Activated T-helper 1 cell treated with Interleukin-2 at 50 U/mL for 16 hours (primary cell): Measurements from ENCODE around the gene DHRS9.
"Not testable (repeated sequence)": the region's sequence is repeated elsewhere in the genome, so short reads cannot be mapped to it uniquely, and the experiment has no call there.

ENCODE experiments used
- DNase-seq: peaks from one replicate; pipeline ENCODE4 v3.0.0-alpha.2; 2020; ENCODE audit warnings: low read depth

The DHRS9 gene

DNA sequence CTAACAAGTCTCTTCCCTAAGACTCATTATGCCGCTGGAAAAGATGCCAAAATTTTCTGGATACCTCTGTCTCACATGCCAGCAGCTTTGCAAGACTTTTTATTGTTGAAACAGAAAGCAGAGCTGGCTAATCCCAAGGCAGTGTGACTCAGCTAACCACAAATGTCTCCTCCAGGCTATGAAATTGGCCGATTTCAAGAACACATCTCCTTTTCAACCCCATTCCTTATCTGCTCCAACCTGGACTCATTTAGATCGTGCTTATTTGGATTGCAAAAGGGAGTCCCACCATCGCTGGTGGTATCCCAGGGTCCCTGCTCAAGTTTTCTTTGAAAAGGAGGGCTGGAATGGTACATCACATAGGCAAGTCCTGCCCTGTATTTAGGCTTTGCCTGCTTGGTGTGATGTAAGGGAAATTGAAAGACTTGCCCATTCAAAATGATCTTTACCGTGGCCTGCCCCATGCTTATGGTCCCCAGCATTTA is 26.3 kb downstream of the DHRS9 start:
- no peak for DNase-seq

DNA sequence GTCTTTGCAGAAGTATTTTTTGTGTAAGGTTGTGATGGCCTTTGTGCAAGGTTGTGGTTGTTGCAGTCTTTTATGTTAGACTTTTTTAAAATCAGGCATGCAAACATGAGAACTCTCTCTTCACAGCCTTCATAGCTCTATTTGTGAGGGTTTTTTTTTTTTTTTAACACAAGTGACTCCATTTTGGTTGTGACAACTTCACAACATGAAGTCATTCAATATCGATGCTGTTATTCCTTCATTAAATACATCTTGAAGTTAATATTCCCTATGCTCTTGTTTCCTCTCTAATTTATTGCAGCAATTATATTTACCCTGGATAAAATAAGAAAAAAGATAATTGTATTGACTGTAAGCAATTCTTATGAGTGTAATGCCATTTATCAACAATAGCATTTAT is 35.5 kb downstream of the DHRS9 start:
- no peak for DNase-seq

DNA sequence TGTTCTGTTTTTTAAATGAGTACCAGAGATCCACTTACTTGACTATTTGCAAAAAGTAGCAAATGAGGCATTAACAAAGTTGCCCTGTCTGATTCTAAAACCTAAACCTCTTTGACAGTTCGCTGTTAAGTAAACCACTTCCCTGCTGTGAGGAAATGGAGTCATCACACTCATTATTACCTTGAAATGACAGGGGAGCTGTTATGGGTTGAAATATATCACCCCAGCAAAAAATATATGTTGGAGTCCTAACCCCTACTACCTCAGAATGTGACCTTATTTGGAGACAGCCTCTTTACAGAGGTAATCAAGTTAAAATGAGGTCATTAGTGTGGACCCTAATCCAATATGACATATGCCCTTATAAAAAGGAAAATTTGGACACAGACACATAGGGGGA is 36.1 kb downstream of the DHRS9 start:
- DNase-seq, result no peak

DNA sequence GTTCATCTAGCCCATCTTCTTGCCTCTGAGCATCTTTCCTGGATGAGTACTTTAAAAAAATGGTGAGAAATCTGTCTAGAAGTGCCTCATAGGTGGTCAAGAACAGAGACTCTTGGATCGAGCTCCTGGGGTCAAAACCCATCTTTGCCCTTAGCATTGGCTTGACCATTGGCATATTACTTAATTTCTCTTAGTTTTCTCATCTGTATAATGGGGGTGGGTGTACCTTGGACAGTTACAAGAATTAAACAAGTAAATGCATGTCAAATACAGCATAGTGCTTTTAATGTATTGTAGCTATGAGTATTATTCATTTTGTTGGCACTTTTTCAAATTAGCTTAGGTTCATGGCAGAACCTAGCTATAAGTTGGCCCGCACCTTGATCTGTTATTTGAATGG is 36.8 kb downstream of the DHRS9 start:
- DNase-seq, result no peak

GRCh38 chr2:169106563-169107545 is 37.5 kb downstream of the DHRS9 start:
- DNase-seq, result no peak

GRCh38 chr2:169107645-169108044 is 38.3 kb downstream of the DHRS9 start:
- no peak for DNase-seq

DNA sequence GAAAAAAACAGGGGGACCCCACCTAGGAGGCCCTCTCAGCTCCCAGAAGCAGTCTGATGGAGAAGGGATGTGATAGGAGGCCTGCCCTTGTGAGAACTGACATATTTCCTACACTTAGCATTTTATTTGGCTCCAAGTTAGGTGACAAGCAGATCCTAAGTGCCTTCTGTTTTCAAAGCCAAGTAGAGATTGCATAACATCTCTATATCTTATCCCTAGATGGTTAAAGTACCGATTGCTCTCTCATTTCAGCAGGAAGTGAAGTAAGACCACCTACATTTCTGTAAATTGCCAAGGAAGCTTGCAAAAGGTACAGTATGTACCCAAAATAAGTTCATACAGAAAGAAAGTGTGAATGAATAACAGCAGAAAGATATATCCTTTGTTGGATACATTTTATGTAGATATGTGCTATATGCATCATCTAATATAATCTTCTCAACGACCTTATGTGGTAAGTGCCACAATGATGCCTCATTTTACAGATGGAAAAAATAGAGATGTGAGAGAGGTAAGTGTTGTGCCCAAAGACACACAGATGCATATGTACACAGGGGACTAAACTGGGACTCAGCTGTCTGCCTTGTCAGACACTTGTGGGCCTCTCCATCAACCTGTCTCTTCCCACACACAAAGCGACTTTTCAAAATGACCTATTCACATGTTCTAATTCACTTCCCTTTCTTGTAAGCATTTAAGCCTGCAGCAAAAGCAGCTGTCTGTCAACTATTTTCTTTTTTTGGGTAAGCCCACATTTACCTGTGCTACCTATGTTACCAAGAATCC is 38.9 kb downstream of the DHRS9 start:
- no peak for DNase-seq

GRCh38 chr2:169109502-169110409 is 40.4 kb downstream of the DHRS9 start:
- peak; percentile 58 for DNase-seq

DNA sequence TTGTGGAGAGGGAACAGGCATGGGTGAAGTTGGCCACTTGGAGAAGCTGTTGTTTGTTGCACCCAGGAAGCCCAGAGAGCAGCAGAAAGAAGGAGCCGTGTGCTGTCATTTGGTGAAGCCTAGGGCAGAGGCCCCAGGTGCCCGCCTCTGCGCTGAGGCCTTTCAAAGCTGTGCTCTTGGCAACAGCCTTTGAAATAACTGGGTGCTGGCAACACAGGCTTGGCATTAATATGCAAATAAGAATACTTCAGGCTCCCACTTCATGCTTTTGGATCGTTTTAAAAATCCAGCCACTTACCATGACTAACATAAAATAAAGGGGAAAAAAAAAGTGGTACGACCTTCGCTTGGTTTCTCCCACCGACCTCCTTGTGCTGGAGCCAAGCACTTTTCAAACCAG is 41.1 kb downstream of the DHRS9 start:
- DNase-seq, result no peak

DNA sequence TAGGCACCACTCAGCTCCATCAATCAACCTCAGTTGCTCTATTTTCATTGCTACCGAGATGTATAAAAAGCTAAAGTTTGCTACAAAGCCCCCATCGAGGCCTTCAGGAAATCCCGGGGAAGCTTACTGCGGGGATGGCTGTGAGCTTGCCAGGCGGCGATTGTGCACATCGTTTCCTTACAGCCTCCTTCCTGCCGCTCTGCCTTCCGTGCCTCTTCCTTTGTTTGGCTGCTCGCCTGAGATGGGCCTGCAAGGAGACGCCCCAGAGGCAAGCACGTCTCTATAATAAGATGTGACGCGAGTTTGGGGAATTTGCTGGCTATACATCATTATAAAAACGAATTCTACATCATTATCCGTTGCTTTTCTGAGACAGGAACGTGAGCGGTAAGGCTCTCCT is 41.6 kb downstream of the DHRS9 start:
- no peak for DNase-seq

- no peak for DNase-seq
These were observed 43.5 kb downstream of the DHRS9 start for GRCh38 chr2:169112841-169113240.

DNA sequence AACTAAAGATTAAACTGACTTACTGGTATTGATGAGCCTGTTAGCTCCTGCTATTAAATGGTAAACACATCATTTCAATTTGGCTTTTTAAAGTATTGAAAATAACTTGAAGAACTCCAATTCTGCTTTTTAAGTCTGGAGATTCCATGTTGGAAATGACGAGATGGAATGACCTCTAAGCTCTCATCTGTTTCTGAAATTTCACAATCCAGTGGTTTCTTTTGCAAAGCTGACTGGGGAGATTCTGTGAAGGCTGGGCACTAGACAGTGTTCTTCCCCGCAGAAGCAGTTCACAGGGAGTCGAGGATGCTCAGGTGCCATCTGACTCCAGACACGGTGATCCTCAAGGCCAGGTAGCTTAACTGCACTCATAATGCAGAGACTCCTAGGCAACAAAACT is 44.7 kb downstream of the DHRS9 start:
- DNase-seq, result no peak

DNA sequence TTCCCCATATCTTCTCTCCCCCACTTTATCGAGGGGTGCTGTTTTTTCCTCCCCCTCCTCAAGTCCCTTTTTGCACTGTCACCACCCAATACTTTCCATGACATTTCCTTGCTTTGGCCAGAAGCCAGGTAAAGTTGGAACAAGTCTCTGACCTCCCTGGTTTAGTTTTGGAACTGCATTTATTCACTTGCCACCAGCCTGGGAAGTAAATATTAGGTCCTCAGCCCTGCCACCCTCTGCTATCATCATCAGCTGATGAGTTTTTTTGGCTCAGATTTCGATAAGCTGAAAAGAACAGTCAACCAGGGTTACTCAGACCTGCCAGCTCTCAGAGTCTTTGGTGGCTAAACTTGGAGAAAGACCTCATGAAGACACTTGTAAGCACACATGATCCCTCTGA is 47.0 kb downstream of the DHRS9 start:
- no peak for DNase-seq

DNA sequence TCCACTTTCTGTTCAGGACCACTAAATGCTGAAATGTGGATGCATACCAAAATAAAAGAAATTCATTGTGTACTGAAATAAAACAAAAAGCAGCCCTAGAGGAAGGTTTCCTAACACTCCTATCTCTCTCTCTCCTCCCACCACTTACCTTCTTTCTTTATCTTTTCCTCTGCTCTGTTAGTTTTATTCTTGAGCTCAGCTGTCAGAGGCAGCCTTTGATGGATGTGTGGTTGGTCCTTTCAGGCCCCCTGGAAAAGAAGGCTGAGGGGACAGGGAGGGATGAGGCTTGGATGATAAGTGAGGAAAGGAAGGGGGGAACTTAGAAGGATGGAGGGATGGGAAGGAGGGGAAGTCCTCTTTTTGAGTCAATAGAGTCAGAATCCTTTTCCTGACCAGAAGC is 47.6 kb downstream of the DHRS9 start:
- DNase-seq, result no peak

DNA sequence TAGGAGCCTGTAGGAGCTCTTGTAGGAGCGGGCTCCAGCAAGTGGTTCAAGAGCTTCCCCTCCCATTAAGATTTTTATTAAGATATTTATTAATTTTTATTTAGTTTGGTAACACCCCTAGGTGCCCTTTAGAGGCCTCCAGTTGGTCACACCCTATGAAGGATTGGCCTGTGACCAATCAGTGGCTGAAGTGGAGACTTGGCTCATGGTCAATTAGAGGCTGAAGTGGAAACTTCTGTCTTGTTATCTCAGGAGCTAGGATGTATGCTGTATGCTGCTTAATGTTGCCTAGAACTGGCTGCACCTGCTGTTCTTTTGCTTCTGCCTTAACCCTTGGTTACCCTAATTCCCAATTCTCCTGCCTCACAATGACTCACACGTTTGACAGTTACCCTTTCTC is 48.7 kb downstream of the DHRS9 start:
- no peak for DNase-seq

GRCh38 chr2:169119123-169119760 is 49.9 kb downstream of the DHRS9 start:
- no peak for DNase-seq

DNA sequence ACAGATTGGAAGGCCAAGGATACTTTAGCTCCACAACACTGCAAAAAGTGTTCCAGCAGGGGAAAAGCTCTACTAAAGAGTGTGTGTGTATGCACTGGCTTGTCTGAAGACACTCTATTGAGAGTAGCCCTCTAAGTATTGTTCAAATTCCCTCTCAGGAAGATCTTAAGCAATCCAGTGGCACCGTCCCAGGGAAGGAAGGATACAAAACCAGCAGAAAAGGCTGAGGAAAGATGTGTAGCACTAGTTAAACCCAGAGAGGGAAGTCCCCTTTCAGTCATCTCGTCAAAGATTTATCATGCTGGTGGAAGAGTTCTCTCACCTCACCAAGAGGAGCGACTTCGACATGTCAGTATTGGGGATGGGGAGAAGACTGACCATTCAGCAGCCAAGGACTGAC is 50.5 kb downstream of the DHRS9 start:
- DNase-seq, result no peak

GRCh38 chr2:169129703-169130243 is 60.4 kb downstream of the DHRS9 start:
- DNase-seq, result no peak

- DNase-seq, result no peak
These were observed 62.5 kb downstream of the DHRS9 start for GRCh38 chr2:169131587-169132512.

DNA sequence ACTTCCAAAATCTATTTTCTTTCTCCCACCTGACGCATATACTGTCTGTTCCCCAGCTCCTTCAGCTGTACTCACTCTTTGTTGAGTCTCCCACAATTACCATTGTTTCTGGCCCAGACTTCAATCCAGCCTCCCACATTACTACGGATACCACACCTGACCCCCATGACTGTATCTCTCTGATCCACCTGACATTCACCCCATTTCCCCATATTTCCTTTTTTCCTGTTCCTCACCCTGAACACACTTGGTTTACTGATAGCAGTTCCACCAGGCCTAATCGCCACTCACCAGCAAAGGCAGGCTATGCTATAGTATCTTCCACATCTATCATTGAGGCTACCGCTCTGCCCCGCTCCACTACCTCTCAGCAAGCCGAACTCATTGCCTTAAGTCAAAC is 64.9 kb downstream of the DHRS9 start:
- not testable (repeated sequence) for DNase-seq
